GM21381 (cell line): ENCODE results near the gene DEUP1.
"Not testable (repeated sequence)": the region's sequence is repeated elsewhere in the genome, so short reads cannot be mapped to it uniquely, and the experiment has no call there.

Experiments
- ATAC-seq: cut with Tn5 transposase; IDR thresholded peaks from one replicate; pipeline ENCODE4 v1.9.1; 2021; ENCODE audit warnings: mild to moderate bottlenecking, moderate library complexity; ENCODE audit not compliant: unreplicated experiment

Gene DEUP1

GRCh38 chr11:93330446-93330984 is at the start of gene DEUP1:
TSS of gene DEUP1 (plus strand) at chr11:93330742. CDS start at chr11:93332260, 1,518 bp downstream.
- ATAC-seq = no peak

- no peak for ATAC-seq
Observed at GRCh38 chr11:93285430-93285829, 45.1 kb upstream of the DEUP1 start.

- ATAC-seq = no peak
Observed at GRCh38 chr11:93287434-93287833, 43.1 kb upstream of the DEUP1 start.

- no peak for ATAC-seq
Observed at GRCh38 chr11:93288079-93288478, 42.5 kb upstream of the DEUP1 start.

- ATAC-seq = no peak
Observed at GRCh38 chr11:93288767-93289166, 41.8 kb upstream of the DEUP1 start.

- ATAC-seq = no peak
Observed at GRCh38 chr11:93289782-93290463, 40.6 kb upstream of the DEUP1 start.

- ATAC-seq = no peak
Observed at GRCh38 chr11:93291110-93291509, 39.4 kb upstream of the DEUP1 start.

GRCh38 chr11:93291898-93292297 is 38.6 kb upstream of the DEUP1 start:
- no peak for ATAC-seq

- no peak for ATAC-seq
Observed at GRCh38 chr11:93295921-93296575, 34.5 kb upstream of the DEUP1 start.

GRCh38 chr11:93303689-93304088 is 26.9 kb upstream of the DEUP1 start:
- no peak for ATAC-seq

GRCh38 chr11:93314399-93314798 is 16.1 kb upstream of the DEUP1 start:
- ATAC-seq = not testable (repeated sequence)

GRCh38 chr11:93319224-93319839 is 11.2 kb upstream of the DEUP1 start:
- no peak for ATAC-seq

- ATAC-seq = no peak
Observed at GRCh38 chr11:93320230-93320629, 10.3 kb upstream of the DEUP1 start.

- ATAC-seq = no peak
Observed at GRCh38 chr11:93322207-93322606, 8.3 kb upstream of the DEUP1 start.

GRCh38 chr11:93323747-93324146 is 6.8 kb upstream of the DEUP1 start:
- no peak for ATAC-seq

- ATAC-seq = no peak
Observed at GRCh38 chr11:93324500-93324899, 6.0 kb upstream of the DEUP1 start.

- no peak for ATAC-seq
Observed at GRCh38 chr11:93326681-93327080, 3.9 kb upstream of the DEUP1 start.

- ATAC-seq = no peak
Observed at GRCh38 chr11:93329936-93330445, 551 bp upstream of the DEUP1 start.

- no peak for ATAC-seq
Observed at GRCh38 chr11:93340223-93340622, 9.7 kb downstream of the DEUP1 start.

- ATAC-seq = no peak
Observed at GRCh38 chr11:93344855-93345333, 14.4 kb downstream of the DEUP1 start.

GRCh38 chr11:93348930-93349329 is 18.4 kb downstream of the DEUP1 start:
- ATAC-seq = no peak

GRCh38 chr11:93350835-93351234 is 20.3 kb downstream of the DEUP1 start:
- no peak for ATAC-seq
